ENCODE results near the gene DPH2. TPM values are rescaled to one million over a fixed set of nuclear protein-coding genes. Genes with fewer than 3 reads are reported as not detected.

The DPH2 gene
- total RNA-seq, 1 donor from 2014 or later: 16.2 TPM

DNA sequence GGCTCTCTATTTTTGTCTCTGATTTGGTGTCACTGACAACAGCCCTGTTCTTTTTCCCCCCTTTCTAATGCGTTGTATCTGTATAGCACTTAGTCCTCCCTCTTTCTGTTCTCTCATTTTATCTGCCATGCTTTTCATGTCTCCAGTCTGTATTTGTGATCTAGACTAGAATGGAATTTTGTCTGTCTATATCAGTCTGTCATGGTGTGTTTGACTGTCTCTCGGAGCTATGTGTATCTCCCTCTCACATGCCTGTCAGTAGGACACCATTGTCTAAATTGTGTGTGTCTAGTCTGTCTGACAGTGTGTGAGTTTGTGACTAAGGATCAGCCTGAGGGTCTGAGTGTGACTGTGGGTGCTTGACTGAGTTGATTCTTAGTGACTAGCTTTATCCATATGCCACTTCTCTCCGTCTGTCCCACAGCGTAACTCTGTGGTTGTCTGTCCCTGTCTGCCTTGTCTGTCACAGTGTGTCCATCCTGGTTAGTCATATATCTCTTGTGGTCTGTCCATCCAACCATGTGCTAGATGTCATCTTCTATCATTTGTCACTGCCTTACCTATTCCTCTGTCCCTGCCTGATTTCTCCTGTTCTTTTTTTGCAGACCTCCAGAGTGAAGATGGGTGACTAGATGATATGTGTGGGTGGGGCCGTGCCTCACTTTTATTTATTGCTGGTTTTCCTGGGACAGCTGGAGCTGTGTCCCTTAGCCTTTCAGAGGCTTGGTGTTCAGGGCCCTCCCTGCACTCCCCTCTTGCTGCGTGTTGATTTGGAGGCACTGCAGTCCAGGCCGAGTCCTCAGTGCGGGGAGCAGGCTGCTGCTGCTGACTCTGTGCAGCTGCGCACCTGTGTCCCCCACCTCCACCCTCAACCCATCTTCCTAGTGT is 7.8 kb downstream of the DPH2 start:
- intact Hi-C loops (cut with DNase I): no loop called here
- ATAC-seq (ENCODE audit: poor library complexity): no peak
- DNase-seq: no peak

DNA sequence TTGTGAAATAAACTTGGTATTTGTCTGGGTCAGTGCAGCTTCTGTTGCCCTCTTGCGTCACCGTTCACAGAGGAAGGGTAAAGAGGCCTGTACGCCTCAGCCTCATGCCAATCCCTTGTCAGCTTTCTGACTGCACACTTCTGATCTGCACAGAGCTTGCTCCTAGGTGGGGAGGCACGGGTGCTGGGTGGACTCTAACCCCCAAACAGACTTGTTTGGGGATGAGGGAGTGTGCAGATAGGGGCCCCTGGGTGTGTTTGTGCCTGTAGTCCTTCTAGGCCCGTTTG is 8.4 kb downstream of the DPH2 start:
- ATAC-seq (ENCODE audit: poor library complexity) (no peak), DNase-seq (no peak)
- intact Hi-C loops (cut with DNase I): no loop called here

- DNase-seq (peak; percentile 61), ATAC-seq (ENCODE audit: poor library complexity) (no peak)
- intact Hi-C loops (cut with DNase I): no loop called here
Observed at GRCh38 chr1:43978551-43979260, 8.9 kb downstream of the DPH2 start, which contains the start of gene B4GALT2. Gene B4GALT2, plus strand, starts transcription at chr1:43979210. Its CDS starts 1,951 bp downstream, at chr1:43981161.

DNA sequence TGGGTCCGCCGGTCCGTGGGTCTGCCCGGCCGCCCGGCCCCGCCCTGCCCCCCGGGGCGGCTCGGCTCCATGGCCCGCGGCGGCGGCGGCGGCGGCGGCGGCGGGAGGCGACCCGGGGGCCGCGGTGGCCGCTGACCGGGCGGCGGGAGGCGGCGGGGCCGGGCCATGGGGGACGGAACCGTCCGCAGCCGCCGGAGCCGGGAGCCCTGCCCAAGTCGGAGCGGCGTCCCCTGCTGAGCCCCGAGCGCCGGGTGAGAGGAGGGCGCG is 9.4 kb downstream of the DPH2 start:
- intact Hi-C loops (cut with DNase I): no loop called here
- DNase-seq: no peak
- ATAC-seq (ENCODE audit: poor library complexity): no peak

DNA sequence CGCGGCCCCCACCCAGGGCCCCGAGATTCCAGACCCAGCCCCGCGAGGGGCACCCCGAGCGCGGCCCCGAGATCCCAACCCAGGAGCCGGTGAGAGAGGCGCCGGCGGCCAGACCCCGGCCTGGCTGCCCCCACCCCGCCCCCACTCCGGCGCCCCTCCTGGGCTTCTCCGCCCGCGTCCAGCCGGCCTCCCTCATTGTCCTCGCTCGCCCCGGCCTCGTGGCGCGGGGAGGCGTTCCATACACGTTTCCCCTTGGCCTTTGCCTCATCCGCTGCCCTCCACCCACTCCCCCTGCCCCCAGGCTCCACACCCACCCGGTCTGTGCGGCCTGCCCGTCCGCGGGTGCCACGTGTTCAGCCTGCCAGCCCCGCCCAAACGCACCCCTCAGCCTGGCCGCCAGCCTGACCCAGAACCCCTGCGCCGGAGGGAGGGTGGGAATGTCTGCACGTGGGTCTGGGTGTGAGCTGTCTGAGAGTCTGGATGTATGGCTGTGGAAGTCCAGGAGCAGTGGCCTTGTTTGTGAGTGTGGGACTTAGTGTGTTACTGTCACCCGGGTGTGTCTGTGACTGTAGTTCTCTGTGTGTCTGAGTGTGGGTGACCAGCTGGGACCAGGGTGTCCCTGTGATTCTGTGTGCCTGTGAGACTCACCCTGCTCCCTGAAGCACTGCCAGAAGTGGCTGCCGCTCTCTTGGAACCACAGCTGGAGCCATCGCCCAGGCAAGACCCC is 9.9 kb downstream of the DPH2 start:
- intact Hi-C loops (cut with DNase I): no loop called here
- DNase-seq: peak; percentile 70
- ATAC-seq (ENCODE audit: poor library complexity): peak; percentile 5

DNA sequence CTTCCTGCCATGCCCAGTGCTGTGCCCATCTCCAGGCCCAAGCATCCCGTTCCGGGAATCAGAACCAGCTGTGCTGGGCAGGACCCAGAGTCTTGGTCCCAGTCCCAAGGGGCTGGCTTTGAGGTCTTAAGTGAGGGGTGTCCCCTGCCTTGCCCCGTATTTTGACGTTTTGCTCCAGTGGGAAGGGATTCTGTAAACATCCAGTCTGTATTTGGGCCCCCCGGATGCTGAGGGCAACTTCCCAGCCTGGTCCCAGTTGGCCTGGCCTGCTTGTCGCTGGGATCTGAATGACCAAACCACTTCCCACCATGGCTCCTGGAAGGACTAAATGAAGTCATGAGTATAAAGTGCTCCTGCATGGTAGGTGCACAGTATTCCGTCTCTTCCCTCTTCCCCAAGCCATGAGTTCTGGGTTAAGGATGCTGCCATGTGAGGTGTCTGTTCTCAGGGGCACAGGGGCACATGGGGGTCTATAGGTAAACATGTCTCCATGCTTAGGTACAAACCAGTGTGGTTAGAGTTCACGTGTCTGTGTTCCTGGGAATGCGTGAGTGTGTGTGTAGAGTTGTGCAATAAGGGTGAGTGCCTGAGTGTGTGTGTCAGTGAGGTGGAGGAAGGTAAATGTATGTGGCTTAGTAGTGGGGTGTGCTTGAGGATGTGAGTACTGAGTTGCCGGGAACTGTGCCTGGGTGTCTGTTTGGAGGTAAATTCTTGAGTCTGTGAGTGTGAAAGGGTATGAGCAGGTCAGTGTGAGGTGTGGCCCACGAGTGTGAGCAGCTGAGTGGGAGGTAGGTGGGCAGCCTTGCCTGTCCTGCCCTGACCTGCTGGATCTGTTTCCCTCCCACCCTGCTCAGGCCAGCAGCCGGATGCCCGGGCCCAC is 10.7 kb downstream of the DPH2 start:
- intact Hi-C loops (cut with DNase I): no loop called here
- ATAC-seq (ENCODE audit: poor library complexity) (no peak), DNase-seq (no peak)

DNA sequence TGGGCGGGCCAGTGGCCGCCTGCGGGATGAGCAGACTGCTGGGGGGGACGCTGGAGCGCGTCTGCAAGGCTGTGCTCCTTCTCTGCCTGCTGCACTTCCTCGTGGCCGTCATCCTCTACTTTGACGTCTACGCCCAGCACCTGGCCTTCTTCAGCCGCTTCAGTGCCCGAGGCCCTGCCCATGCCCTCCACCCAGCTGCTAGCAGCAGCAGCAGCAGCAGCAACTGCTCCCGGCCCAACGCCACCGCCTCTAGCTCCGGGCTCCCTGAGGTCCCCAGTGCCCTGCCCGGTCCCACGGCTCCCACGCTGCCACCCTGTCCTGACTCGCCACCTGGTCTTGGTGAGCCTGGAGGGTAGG is 11.3 kb downstream of the DPH2 start:
- intact Hi-C loops (cut with DNase I): no loop called here
- DNase-seq (peak; percentile 36), ATAC-seq (ENCODE audit: poor library complexity) (no peak)

DNA sequence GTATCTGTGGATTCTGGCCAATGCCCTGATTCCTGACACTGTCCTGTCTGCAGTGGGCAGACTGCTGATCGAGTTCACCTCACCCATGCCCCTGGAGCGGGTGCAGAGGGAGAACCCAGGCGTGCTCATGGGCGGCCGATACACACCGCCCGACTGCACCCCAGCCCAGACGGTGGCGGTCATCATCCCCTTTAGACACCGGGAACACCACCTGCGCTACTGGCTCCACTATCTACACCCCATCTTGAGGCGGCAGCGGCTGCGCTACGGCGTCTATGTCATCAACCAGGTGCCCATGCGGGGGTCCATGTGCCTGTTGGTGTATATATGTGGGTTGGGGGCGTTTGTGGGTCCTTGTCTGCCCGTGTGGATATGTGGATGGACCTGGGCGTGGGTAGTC is 11.8 kb downstream of the DPH2 start:
- intact Hi-C loops (cut with DNase I): no loop called here
- no peak for ATAC-seq (ENCODE audit: poor library complexity)
- peak; percentile 32 for DNase-seq

DNA sequence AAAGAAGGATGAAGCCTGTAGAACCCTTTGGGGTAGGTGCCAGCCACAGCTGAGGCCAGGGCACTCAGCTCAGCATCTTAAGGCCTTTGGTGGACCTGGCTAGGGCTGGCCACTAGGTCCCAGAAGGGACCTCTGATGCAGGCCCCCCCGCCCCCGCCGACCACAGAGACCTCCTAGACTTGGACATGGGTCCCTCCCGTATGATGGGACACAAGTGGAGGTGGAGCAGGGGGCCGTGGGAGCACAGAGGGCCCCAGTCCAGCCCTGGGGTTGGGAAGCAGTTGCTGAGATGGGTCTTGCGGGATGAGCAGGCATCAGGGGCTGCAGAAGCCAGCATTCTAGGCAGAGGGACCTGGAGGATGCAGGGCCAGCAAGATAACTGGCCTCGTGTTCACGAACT is 12.4 kb downstream of the DPH2 start:
- intact Hi-C loops (cut with DNase I): no loop called here
- DNase-seq (peak; percentile 31), ATAC-seq (ENCODE audit: poor library complexity) (no peak)

DNA sequence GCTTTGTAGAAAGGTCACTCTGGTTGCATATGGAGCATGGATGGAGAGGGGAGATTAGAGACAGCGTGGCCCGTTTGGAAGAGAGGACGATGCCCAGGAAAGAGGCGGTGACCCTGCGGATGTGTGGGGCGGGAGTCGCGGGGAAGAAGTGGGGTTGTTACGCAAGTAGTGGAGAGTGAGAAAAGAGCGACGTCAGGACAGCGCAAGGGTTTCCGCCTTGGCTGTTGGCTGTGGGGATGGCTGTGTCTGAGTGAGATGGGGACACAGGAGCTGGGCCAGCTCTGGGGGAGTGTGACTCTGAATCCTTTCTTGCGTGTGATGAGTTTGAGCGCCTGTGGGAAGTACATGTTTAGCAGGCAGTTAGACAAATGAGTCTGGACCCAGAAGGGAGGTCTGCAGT is 13.0 kb downstream of the DPH2 start:
- intact Hi-C loops (cut with DNase I): no loop called here

DNA sequence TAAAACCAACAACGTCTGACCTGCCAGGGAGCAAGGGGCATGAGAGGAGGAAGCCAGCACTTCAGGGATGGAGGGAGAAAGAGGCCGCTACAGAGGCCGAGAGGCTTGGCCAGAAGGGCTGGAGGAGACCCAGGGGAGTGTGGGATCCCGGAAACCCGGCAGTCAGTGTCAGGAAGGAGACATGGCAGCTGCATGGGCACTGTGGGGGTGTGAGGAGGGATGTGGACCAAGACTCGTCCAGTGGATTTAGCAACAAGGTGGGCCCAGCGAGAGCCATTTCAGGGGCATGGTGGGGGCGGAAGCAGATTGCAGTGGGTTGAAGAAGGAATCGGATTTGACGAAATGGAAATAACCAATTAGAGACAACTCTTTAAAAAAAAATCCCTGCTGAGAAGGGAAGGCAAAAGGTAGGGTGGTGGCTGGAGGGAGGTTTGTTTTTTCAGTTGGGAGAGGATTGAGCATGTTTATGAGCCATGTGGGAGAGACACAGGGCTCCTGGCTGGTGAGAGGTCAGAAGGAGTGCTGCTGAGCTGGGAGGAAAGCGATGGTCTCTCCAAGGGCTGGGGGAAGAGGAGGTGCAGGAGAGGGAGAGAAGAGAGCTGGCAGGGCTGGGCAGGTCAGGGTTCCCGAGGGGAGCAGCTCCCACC is 13.6 kb downstream of the DPH2 start:
- DNase-seq: no peak
- ATAC-seq (ENCODE audit: poor library complexity): no peak
- intact Hi-C loops (cut with DNase I): no loop called here

More for the DNA sequence above, 13.0 kb downstream of the DPH2 start:
- DNase-seq (peak; percentile 49), ATAC-seq (ENCODE audit: poor library complexity) (no peak)

GRCh38 chr1:43984855-43985254 is 15.0 kb downstream of the DPH2 start:
- DNase-seq (no peak), ATAC-seq (ENCODE audit: poor library complexity) (no peak)
- intact Hi-C loops (cut with DNase I): no loop called here

- intact Hi-C loops (cut with DNase I): no loop called here
- no peak for DNase-seq
- ATAC-seq (ENCODE audit: poor library complexity): no peak
Observed at GRCh38 chr1:43985984-43986595, 16.3 kb downstream of the DPH2 start.

- no peak for ATAC-seq (ENCODE audit: poor library complexity)
- no peak for DNase-seq
- intact Hi-C loops (cut with DNase I): no loop called here
Observed at GRCh38 chr1:43986712-43987111, 16.9 kb downstream of the DPH2 start.

GRCh38 chr1:43987159-43987902 is 17.5 kb downstream of the DPH2 start:
- no peak for DNase-seq
- ATAC-seq (ENCODE audit: poor library complexity): no peak
- intact Hi-C loops (cut with DNase I): no loop called here

DNA sequence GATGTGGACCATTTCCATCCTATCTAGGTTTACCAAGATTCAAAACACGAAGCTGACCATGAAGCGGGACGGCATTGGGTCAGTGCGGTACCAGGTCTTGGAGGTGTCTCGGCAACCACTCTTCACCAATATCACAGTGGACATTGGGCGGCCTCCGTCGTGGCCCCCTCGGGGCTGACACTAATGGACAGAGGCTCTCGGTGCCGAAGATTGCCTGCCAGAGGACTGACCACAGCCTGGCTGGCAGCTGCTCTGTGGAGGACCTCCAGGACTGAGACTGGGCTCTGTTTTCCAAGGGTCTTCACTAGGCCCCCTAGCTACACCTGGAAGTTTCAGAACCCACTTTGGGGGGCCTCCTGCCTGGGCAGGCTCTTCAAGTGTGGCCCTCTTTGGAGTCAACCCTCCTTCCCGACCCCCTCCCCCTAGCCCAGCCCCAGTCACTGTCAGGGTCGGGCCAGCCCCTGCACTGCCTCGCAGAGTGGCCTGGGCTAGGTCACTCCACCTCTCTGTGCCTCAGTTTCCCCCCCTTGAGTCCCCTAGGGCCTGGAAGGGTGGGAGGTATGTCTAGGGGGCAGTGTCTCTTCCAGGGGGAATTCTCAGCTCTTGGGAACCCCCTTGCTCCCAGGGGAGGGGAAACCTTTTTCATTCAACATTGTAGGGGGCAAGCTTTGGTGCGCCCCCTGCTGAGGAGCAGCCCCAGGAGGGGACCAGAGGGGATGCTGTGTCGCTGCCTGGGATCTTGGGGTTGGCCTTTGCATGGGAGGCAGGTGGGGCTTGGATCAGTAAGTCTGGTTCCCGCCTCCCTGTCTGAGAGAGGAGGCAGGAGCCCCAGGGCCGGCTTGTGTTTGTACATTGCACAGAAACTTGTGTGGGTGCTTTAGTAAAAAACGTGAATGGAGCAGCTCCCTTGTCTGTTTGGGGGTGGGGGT is 20.7 kb downstream of the DPH2 start:
- DNase-seq: no peak
- no peak for ATAC-seq (ENCODE audit: poor library complexity)
- intact Hi-C loops (cut with DNase I): no loop called here

DNA sequence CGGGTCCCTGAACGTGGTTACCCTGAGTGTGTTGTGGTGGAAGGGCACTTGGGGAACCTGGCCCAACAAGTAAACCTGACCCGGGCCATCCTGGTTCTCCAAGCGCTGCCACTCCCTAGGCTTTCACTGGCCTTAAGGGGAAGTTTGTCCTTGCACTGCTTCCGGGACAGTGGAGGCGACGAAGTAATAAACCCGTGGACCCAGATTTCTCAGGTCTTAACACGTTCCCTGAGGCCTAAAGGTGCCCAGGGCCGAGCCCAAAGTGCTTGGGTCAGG is 21.3 kb downstream of the DPH2 start:
- ATAC-seq (ENCODE audit: poor library complexity): no peak
- intact Hi-C loops (cut with DNase I): no loop called here
- DNase-seq: no peak
